ENCODE measurements around the gene PLIN3. TPM values are rescaled to one million over a fixed set of nuclear protein-coding genes. Genes with fewer than 3 reads are reported as not detected.
"Not testable (repeated sequence)": the region's sequence is repeated elsewhere in the genome, so short reads cannot be mapped to it uniquely, and the experiment has no call there.

Gene PLIN3
- polyA plus RNA-seq, 1 donor, result 39.2 TPM

DNA sequence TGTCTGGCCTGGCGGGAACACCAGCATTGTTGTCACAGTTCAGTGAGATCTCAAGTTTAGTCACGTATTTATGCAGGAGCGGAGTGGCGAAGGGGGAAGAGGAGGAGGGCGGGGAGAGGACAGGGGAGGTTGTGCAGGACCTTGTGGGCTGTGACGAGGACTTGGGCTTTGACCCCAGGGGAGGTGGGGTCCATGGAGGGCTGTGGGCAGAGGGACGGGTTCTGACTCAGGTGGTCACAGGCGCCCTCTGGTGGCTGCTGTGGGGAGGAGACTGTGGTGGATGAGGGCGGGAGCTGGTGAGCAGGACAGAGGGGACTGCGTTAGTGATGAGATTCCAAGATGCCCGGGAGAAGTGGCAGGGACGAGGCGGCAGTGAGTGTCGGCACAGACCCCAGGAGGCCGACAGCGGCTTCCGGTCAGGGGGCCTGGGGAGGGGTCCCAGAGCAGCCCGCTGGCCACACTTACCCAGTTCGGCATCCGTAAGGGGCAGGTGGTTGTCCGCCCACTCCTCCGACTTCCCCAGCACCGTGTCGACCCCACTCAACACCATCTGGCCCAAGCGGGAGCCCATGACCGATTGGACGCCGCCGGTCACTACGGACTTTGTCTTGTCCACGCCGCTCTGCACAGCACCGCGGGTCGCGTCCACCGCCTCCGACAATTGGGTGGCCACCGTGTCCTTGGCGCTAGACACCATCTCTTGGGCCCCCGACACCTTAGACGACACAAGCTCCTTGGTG, 15.7 kb downstream of the PLIN3 start:
- peak; percentile 80 for DNase-seq

DNA sequence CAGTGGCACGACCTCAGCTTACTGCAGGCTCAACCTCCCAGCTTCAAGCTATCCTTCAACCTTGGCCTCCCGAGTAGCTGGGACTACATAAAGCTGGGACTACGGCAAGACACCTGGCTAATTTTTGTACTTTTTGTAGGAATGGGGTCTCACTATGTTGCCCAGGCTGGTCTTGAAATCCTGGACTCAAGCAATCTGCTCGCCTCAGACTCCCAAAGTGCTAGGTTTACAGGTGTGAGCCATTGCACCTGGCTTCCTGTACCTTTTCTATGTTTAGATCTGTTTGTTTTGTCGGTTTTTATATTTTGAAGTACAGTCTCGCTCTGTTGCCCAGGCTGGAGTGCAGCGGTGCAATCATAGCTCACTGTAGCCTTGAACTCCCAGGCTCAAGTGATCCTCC, 18.4 kb downstream of the PLIN3 start:
- DNase-seq, result no peak

DNA sequence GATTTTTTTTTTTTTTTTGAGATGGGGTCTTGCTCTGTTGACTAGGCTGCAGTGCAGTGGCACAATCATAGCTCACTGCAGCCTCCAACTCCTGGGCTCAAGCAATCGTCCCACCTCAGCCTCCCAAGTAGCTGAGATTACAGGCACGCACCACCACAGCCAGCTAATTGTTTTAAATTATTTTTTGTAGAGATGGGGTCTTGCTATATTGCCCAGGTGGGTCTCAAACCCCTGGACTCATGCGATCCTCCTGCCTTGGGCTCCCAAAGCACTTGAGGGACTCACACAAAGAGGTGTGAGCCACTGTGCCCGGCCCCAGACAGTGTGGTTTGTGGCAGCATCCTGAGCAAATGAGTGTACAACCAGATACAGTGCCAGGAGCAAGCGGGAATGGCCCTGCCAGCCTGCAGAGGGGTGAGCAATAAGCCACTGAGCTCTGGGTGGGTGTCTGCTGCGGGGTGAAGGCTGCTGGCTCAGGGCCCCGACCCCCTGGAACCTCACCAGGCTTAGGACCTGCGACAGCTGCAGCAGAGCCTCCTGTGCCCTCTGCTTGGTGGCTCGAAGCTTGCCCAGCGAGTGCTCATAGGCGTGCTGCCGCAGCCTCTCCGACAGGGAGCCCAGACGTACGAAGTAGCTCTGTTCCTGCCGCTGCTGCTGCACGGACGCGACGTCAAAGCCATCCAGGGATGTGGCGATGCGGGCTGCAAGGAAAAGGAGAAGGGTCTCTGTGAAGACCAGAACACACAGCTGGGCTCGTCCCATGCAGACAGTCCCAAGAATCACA, 20.1 kb downstream of the PLIN3 start:
- DNase-seq, result no peak

DNA sequence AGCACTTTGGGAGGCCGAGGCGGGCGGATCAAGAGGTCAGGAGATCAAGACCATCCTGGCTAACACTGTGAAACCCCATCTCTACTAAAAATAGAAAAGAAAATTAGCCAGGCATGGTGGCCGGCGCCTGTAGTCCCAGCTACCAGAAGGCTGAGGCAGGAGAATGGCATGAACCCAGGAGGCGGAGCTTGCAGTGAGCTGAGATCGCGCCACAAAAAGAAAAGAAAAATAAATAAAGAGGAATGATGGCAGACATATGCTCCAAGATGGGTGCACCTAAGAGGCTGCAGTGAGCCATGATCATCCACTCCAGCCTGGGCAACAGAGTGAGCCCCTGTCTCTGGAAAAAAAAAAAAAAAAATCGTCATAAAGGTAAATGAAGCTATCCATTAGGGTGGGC, 21.5 kb downstream of the PLIN3 start:
- not testable (repeated sequence) for DNase-seq

DNA sequence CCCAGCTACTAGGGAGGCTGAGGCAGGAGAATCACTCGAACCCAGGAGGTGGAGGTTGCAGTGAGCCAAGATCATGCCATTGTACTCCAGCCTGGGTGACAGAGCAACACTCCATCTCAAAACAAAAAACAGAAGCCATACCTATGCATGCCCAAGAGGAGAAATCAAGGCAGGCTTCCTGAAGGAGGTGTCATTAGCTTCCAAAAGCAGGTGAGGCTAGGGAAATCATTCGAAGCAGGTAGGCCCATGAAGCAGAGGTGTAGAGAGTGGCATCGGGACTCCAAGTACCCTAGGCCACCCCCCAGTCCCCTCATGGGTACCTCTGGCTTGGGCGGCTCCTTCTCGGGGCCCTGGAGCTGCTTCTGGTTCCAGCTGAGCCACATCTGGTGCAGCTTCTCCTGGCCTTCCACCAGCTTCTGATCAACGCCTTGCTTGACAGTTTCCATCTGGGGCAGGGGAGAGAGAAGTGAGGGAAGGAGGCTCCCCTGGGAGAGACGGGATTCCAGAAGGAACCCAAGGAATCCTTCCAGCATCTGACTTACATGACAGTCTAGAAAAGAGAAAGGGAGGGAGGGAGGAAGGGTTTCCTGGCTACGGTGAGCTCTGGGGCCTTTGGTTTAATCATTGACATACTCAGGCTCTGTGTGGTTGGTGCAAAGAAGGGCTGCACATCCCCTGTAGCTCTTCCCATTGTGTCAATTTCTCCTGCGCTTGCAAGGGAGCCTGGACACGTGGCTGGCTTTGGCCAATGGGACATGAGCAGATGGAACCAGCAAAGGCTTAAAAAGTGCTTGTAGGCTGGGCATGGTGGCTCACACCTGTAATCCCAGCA, 22.9 kb downstream of the PLIN3 start:
- DNase-seq, result peak; percentile 59

DNA sequence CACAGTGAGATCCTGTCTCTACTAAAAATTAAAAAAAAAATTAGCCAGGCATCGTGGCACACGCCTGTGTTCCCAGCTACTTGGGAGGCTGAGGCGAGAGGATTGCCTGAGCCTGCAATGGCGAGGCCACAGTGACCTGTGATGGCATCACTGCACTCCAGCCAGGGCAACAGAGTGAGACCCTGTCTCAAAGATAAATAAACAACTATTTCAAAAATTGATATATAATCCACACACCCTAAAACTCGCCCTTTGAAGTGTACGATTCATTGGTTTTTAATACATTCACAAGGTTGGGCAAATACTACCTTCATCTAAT, 23.9 kb downstream of the PLIN3 start:
- DNase-seq, result no peak

DNA sequence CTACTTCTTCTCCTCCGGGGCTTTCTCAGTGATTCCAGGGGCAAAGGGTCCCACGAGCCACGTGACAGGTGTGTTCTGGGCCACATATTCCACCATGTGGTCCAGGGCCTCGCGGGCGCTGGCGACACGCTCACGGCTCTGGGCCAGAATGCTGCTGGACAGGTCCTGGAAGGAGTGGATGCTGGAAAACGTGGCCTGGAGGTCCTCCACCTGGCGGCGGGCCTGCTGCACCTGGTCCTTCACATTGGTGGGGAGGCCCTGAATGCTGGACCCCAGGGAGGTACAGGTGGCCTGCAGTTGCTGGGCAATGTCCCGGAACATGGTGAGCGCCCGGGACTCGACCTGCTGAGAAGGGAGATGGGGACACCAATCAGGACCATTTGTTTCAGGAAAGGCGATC, 28.3 kb downstream of the PLIN3 start:
- no peak for DNase-seq

DNA sequence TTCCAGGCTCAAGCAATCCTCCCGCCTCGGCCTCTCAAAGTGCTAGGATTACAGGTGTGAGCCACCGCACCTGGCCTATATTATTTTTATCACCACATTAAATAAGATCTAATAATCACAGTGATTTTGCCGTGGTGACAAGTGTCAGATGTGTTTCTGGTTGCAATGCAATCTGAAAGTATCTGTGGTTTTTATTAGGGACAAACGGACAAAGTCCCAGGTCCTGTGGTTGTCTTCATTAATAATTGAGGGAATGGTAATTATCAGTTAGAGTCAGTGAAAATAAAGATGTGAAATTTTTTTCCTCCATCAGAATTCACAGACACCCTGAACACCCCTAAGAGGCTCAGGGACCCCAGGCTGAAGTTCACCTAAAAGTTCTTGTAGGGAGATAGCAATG, 34.7 kb downstream of the PLIN3 start:
- DNase-seq, result no peak

DNA sequence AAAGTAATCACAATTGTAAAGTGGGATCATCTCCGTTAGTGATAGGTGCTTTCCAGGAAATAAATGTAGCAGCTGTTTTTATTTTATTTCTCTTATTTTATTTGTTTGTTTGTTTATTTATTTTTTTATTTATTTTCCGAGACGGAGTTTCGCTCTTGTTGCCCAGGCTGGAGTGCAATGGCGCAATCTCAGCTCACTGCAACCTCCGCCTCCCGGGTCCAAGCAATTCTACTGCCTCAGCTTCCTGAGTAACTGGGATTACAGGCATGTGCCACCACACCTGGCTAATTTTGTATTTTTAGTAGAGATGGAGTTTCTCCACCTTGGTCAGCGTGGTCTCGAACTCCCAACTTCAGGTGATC, 35.5 kb downstream of the PLIN3 start:
- not testable (repeated sequence) for DNase-seq

DNA sequence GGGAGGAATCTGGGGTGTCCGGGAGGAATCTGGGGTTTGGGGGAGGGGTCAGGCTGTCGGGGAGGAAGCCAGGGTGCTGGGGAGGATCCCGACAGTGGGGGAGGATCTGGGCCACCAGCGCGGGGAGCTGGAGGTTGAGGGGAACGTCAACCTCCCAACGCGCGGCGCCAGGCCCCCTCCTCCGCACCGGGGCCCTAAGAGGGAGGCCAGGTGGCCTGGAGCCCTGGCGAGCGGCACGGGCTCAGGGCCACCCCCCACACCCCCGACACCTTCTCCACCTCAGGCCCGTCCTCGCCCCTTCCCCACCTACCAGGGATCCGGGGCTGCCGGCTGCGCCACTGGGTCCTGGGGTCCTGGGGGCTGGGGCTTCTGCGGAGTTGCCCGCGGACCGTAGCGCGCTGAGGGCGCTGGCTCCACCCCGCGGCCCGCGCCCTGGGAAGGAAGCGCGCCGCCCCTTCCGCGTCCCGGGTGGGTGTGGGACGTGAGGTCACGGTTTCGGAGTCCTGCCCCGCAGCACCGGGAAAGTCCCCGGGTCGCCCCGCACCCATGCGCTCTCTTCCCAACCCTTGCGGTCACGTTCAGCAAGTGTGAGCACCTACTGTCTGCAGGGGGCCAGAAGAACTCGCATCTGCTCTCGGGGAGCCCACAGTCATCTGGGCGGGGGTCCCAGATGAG, 36.0 kb downstream of the PLIN3 start, which contains the start of gene TICAM1:
TICAM1 (minus strand) TSS at position 409 of the 675 bp plus-strand sequence. CDS start 13,335 bp downstream, outside the sequence.
- DNase-seq, result peak; percentile 34

DNA sequence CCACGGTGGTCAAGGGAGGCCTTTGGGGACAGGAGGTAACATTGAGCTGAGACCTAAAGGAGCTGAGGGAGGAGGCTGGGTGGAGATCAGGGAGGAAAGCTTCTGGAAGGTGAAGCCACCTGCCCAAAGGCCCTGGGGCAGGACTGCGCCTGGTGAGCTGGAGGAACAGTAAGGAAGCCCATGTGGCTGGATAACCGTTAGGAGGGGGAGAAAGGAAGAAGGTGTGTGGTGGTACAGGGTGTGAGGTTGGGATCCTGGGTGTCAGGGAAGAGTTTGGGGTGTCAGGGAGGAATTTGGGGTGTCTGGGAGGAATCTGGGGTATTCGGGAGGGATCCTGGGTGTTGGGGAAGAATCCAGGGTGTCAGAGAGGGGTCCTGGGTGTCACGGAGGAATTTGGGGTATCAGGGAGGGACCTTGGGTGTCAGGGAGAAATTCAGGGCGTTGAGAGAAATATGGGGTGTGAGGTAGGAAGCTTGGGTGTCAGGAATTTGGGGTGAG, 36.6 kb downstream of the PLIN3 start:
- no peak for DNase-seq

DNA sequence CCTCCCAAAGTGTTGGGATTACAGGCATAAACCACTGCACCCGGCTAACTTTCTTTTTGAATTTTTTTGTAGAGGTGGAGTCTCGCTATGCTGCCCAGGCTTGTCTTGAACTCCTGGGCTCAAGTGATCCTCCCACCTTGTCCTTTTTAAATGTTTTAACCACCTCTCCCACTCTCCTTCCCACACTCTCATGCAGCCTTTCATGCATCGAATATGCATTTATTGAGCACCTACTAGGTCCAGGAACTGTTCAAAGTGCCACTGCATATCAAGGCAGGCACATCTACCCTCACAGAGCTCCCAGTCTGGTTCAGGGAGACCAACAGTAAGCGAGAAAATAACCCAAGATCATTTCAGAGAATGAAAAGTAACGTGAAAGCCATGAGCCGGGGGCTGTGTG, 37.1 kb downstream of the PLIN3 start:
- DNase-seq, result no peak

DNA sequence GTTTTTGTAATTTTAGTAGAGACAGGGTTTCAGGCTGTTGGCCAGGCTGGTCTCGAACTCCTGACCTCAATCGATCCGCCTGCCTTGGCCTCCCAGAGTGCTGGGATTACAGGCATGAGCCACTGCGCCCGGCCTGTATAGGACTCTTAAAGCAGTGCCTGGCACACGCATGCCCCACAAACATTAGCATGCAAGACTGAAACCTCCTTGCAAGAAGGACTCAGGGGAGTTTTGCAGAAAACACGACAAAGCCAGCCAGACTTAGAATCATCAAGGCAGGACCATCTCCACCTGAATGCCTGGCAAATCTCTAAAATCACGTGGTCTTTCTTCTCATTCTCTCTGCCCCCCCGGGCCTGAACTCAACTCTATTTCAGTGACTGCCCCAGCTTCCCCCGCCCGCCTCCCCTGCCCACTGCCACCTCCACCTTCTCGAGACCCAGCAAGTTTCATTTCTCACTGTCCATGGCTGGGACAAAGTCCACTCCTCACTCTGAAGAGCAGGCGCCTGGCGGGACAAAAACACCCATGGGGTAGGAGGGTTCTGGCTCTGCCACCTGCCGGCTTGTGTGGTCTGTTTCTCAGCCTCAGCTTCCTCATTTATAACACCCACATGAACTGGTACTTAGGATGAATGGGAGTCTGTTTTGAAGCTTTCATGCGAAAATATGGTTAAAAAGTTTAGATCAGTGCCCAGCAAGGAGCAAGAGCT, 38.3 kb downstream of the PLIN3 start:
- DNase-seq, result no peak

DNA sequence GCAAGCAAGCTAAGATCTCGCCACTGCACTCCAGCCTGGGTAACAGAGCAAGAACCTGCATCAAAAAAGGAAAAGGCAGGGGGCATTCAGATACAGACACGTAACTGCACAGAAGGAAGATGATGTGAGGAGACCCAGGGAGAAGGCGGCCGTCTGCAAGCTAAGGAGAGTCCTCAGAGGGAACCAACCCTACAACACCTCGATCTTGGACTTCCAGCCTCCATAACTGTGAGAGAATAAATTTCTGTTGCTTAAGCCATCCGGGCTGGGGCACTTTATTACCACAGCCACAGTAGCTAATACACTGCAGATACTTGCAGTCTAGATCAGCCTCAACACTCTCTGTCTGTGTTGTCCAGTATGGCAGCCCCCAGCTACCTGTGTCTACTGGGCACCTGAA, 43.9 kb downstream of the PLIN3 start:
- no peak for DNase-seq

DNA sequence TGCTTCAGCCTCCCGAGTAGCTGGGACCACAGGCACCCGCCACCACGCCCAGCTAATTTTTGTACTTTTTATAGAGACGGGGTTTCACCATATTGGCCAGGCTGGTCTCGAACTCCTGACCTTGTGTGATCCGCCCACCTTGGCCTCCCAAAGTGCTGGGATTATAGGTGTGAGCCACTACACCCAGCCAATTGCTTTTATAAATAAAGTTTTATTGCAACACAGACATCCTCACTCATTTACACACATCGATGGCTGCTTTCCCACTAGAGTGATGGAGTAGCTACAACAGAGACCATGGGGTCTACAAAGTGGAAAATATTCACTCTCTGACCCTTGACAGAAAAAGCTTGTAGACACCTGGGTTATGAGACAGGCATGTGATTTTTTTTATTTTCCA, 45.1 kb downstream of the PLIN3 start:
- DNase-seq, result not testable (repeated sequence)

DNA sequence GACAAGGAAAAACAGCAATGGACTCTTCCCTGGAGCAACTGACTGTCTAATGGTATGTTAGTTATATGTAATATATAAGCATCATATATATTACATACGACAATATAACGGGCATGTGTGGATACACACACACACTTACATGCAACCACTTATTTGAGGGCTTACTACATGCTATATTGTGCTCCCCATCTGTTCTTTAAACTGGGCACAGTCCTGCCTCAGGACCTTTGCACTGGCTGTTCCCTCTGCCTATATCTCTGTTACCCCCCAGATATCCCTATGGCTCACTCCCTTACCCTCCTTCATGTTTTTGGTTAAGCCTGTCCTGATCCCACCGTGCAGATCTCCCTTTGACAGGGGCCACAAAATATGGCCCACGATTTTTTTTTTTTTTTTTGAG, 46.2 kb downstream of the PLIN3 start:
- DNase-seq, result no peak

DNA sequence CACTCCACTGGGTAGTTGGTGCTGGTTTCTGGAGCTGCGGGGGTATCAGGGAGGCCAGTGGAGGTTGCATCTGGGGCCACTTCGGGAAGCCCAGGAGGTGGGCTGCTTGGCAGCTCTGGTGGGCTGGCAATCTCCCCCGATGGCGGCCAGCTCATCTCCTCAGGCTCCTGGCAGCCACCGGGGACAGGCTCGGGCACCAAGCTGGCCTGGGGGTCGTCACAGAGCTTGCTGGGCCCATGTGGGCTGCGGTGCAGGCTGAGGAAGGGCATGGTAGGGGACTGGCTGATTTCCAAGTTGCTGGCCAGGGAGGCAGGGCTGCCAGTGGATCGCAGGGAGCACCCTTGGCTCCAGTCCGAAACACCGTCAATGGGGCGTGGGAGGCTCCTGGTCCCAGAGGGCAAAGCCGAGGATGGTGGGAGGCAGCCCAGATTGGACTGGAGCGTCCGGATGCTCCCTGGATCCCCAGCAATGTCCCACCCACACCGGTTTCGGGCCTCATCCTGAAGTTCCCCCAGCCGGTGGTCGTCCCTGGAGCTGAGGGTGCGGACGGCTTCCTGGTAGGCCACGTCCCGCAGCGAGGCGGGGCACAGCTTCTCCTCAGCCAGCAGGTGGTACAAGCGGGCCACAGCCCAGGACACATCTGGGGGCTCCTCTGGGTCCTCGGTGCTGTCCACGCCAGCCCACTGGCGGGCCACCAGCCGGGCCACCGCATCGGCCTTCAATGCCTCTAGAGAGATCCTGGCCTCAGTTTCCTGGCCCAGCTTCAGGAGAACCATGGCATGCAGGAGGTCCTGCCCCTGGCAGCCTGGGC, 49.8 kb downstream of the PLIN3 start:
- no peak for DNase-seq

DNA sequence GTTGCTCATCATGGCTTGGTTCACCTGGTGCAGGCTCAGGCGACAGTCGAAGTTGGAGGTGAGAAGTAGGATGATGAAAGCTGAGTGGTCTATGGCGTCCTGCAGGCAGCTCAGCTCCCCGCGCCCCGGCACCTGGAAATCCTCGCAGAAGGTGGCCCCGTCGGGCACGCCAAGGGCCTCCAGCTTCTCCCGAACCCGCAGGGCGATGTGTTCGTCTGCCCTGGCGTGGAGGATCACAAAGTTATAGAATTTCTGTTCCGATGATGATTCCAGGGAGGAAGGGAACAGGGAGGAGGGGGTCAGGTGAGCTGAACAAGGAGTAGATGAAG, 50.6 kb downstream of the PLIN3 start:
- no peak for DNase-seq

DNA sequence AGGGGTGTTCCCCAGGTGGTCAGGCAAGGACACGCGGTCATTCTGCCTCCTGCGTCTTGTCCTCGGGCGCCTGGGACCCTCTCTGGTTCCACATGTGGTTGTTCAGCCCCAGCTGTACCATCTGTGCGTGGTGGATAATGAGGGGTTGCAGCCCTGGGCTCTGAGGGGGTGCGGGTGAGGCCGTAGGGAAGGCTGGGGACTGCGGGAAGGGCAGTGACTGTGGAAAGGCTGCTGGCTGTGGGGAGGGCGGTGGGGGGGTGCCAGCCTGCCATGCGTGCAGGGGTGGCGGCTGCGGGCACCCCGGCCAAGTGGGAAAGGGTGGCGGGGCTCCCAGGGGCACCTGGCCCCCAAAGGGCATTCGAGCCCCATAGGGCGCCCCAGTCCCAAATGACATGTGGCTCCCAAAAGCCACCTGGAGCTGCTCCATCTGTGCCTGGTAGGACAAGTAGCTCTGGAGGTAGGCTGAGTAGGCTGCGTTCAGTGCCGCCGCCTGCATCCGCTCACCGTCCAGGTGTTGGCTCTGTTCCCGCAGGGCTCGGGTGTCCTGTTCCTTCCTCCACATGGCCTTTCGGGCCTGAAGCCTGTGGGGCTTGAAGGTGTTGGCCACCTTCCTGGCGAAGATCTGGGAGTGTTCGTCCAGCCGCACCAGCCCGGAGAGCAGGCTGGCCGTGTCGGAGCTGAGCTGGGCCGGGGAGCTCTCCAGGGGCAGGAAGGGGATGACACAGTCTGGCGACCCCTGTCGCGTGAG, 51.1 kb downstream of the PLIN3 start:
- DNase-seq, result no peak
